GM19395 (cell line): Measurements from ENCODE around the gene SYCN.

Experiments used
- ATAC-seq: cut with Tn5 transposase; IDR thresholded peaks from one replicate; pipeline ENCODE4 v1.9.1; 2021; ENCODE audit warnings: mild to moderate bottlenecking, moderate library complexity; ENCODE audit not compliant: unreplicated experiment

SYCN gene

GRCh38 chr19:39157275-39157996, 46.6 kb downstream of the SYCN start:
- ATAC-seq: no peak

- no peak for ATAC-seq
Measured at GRCh38 chr19:39156326-39157230, 47.5 kb downstream of the SYCN start.

- no peak for ATAC-seq
Measured at GRCh38 chr19:39155741-39156140, 48.3 kb downstream of the SYCN start.

DNA sequence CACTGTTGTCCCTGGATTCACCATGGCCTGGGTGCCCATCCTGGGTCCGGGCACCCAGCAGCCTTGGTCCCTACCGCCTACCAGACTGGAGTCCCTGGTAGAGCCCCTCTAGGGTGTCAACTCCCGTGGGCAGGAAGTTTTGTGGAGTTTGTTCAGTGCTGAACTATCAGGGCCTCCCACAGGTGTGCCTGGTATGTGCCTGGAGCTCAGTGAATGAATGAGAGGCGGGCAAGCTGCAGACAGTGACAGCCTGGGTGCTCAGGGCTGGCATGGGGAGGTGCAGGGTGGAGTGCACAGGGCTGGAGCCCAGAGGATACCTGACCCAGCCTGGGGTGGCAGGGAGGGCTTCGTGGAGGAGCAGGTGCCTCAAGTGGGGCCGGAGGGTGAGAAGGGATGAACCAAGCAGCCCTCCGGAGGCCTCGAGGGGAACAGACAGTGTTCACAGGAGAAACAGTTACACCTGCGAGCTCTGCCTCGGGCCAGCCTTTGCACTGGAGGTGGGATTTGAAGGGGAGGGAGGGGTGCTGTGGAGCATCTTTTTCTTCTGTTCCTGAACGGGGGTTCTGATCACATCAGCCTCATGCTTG, 48.9 kb downstream of the SYCN start:
- ATAC-seq: no peak

- ATAC-seq: no peak
Measured at GRCh38 chr19:39154629-39155100, 49.4 kb downstream of the SYCN start.

- no peak for ATAC-seq
Measured at GRCh38 chr19:39154100-39154628, 49.9 kb downstream of the SYCN start.
